ENCODE data around the gene ATG7.

ATG7 gene

DNA sequence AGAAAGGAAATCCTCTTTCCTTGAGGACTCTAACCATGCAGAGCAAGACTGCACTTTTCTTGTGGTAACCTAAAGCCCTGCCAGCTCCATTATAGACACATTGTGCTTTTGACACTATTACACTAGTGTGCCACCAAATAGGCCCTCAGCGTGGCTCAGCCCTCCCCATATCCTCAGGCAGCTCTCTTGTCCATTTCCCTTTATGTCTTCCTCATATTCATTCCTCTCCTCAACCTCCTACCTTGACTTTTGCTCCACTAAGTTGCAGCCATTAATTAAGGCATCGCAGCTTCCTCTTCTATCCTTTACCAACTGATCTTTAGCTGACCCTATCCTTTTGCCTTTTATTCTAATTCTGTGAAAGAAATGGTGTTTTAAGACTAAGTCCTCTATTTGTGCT, 3.7 kb downstream of the ATG7 start:
- TF ChIP-seq CTCF (IDR thresholded peaks at IDR 0.05; ENCODE audit: extremely low read depth, missing control alignments): no peak

DNA sequence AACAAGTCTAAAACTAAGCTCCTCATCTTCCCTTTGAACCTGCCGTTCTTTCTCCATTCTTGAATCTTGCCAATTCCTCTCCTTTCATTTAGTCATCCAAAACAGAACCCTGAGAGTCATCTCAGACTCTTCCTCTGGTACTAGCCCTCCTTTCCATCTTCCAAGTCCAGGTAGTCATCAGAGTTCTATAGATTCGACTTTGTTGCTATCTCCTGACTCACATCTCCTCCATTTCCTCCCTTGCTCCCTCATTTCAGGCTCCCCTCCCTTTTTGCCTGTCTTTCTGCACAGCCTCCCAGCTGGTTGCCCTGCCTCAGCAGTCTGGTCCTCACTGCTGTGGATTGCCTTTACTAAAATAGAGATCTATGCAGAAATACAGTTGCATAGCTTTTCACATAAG, 4.7 kb downstream of the ATG7 start:
- DNase-seq (ENCODE audit: low spot score): no peak
- no peak for TF ChIP-seq CTCF (IDR thresholded peaks at IDR 0.05; ENCODE audit: extremely low read depth, missing control alignments)

More for the DNA sequence above, 3.7 kb downstream of the ATG7 start:
- DNase-seq (ENCODE audit: low spot score): no peak

DNA sequence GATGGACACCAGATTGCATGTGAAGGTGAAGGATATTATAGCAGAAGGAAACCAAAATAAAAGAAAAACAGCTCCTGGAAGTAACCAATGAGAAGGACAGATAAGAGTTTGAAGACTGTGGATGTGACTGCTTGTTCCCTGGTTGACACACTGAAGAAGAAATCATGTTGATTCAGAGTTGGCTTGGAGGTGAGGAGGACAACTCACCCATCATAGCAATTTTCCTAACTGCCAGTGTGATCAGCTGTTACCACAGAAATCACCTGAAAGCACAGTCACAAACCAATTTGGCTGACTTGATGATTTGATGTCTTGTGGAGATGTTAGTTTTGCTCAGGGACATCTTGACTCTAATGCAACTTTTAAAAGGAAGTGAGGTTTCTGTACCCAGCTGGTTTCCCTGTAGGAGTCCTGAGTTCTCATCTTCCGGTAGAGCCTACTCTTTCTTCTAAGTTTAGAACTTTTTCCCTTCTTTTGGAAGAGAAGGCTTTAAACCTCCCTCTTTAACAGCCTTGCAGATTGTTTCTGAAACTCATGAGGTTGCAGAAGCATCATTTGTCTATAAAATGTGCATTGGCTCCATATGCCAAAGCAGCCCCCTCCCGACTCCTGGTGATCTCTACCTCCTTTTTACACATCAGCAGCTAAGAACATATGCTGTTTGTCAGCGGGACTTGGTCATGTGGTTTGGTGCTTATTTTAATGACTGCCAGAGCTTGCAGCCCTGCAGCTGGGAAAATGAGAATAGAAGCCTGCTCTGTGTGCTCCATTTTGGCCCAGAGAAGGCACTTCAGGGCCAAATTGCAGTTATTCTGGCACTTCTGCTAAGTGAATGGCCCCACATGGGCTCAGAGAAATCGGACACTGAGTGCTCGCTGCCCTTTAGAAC, 10.3 kb downstream of the ATG7 start:
- DNase-seq (ENCODE audit: low spot score): no peak

DNA sequence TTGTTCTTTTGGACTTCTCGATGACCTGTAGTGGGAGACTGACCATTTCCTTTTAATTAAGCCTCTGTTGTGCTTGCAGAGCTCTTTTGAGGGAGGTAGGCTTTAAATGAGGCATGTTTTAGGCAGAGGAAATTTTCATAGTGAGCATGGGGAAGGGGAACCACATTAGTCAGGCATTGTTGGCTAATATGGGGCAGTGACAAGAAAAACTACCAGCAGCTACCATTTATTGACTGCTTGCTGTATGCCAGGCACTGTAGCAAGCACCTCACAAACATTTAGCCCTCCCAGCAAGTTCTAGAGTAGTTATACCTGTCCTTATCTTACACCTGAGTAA, 10.9 kb downstream of the ATG7 start:
- no peak for DNase-seq (ENCODE audit: low spot score)
- no peak for TF ChIP-seq CTCF (IDR thresholded peaks at IDR 0.05; ENCODE audit: extremely low read depth, missing control alignments)

More for the DNA sequence above, 10.3 kb downstream of the ATG7 start:
- no peak for TF ChIP-seq CTCF (IDR thresholded peaks at IDR 0.05; ENCODE audit: extremely low read depth, missing control alignments)

DNA sequence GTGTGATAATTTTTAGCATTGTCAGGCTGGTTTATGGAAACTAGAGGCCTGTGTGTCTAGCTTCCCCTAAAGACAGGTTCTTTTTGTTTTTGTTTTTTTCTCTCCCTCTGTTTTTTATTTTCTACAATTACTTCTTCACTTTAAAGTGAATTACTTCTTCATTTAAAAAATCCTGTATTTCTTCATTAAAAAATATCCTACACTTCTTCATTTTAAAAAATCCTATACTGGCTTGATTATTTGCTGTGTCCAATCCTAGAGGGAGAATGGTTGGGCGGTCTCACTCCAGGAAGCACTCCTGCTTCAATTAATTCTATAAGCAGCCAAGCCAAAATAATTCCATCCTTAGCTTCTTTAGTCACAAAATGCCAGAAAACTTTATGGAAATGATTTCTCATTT, 11.8 kb downstream of the ATG7 start:
- no peak for TF ChIP-seq CTCF (IDR thresholded peaks at IDR 0.05; ENCODE audit: extremely low read depth, missing control alignments)
- DNase-seq (ENCODE audit: low spot score): no peak

- no peak for DNase-seq (ENCODE audit: low spot score)
- TF ChIP-seq CTCF (IDR thresholded peaks at IDR 0.05; ENCODE audit: extremely low read depth, missing control alignments): no peak
Measured at GRCh38 chr3:11285471-11285870, 13.3 kb downstream of the ATG7 start.

GRCh38 chr3:11287404-11287803, 15.2 kb downstream of the ATG7 start:
- no peak for DNase-seq (ENCODE audit: low spot score)
- no peak for TF ChIP-seq CTCF (IDR thresholded peaks at IDR 0.05; ENCODE audit: extremely low read depth, missing control alignments)
